IMR-90 (cell line): ENCODE results near the gene ZNRD2. TPM values are rescaled to one million over a fixed set of nuclear protein-coding genes. Genes with fewer than 3 reads are reported as not detected.

ENCODE experiments used
- ATAC-seq: fragments of 200-7000 bp; cut with Tn5 transposase; 2 replicates; pipeline ENCODE4 v1.9.1; 2020; ENCODE audit warnings: low read depth, mild to moderate bottlenecking, moderate library complexity
- BruUV-seq: library from RNA; stranded (reverse); fragments of 400-500 nt; replicated peaks from 2 replicates; lab custom pipeline; 2021; lab: Mats Ljungman, UMichigan
- CTCF ChIA-PET: fragments of 300-600 bp; formaldehyde crosslinking; extraction: SDS; loops from one replicate; lab custom pipeline; 2021; ENCODE audit warnings: antibody characterized with exemption; lab: Yijun Ruan, JAX
- POLR2A ChIA-PET: fragments of 300-600 bp; sonication (Branson Sonifier 250); formaldehyde crosslinking; loops from one replicate; lab custom pipeline; 2022; ENCODE audit warnings: antibody characterized with exemption; ENCODE audit not compliant: unreplicated experiment; lab: Charles Lee
- DNase-seq: peaks from one replicate; pipeline ENCODE4 v3.0.0; 2013
- H2AFZ ChIP-seq: replicated peaks from 2 replicates; pipeline ENCODE3; 2013; ENCODE audit warnings: low read length, mild to moderate bottlenecking; ENCODE audit not compliant: poor library complexity
- H2AK5ac ChIP-seq: 2 replicates; pipeline ENCODE4 v1.6.1; 2013; ENCODE audit warnings: low read depth, low read length, inconsistent platforms
- H2AK9ac ChIP-seq: replicated peaks from 2 replicates; pipeline ENCODE3; 2013; ENCODE audit warnings: mild to moderate bottlenecking, low read depth, low read length, moderate library complexity; ENCODE audit not compliant: poor library complexity
- H2BK120ac ChIP-seq: 2 replicates; pipeline ENCODE4 v1.6.1; 2013; ENCODE audit warnings: low read depth, low read length, inconsistent platforms
- H2BK15ac ChIP-seq: 3 replicates; pipeline ENCODE4 v1.6.1; 2013; ENCODE audit warnings: low read depth, low read length, inconsistent platforms
- H2BK20ac ChIP-seq: 2 replicates; pipeline ENCODE4 v1.6.1; 2013; ENCODE audit warnings: low read depth, mild to moderate bottlenecking, inconsistent platforms, low read length, moderate library complexity
- H2BK5ac ChIP-seq: 2 replicates; pipeline ENCODE4 v1.6.1; 2013; ENCODE audit warnings: mild to moderate bottlenecking, low read depth, low read length, inconsistent platforms; ENCODE audit not compliant: poor library complexity, severe bottlenecking
- H3K14ac ChIP-seq: replicated peaks from 2 replicates; pipeline ENCODE4 v1.6.1; 2013; ENCODE audit warnings: low read depth, low read length, inconsistent platforms
- H3K18ac ChIP-seq: 2 replicates; pipeline ENCODE4 v1.6.1; 2013; ENCODE audit warnings: low read depth, low read length, control low read depth
- H3K23ac ChIP-seq: 2 replicates; pipeline ENCODE4 v1.6.1; 2013; ENCODE audit warnings: low read depth, low read length, inconsistent platforms
- H3K27ac ChIP-seq: 2 replicates; pipeline ENCODE4 v1.5.1; 2013; ENCODE audit warnings: mild to moderate bottlenecking, control low read depth, low read length; ENCODE audit not compliant: insufficient read depth
- H3K27me3 ChIP-seq: 2 replicates; pipeline ENCODE4 v1.6.1; 2013; ENCODE audit warnings: low read length; ENCODE audit not compliant: control insufficient read depth, insufficient read depth
- H3K36me3 ChIP-seq: 2 replicates; pipeline ENCODE4 v1.6.1; 2013; ENCODE audit warnings: low read length, mixed read lengths; ENCODE audit not compliant: control insufficient read depth, insufficient read depth
- H3K4ac ChIP-seq: 2 replicates; pipeline ENCODE4 v1.6.1; 2013; ENCODE audit warnings: low read depth, low read length, inconsistent platforms
- H3K4me1 ChIP-seq: 2 replicates; pipeline ENCODE4 v1.6.1; 2013; ENCODE audit warnings: low read length, mixed read lengths; ENCODE audit not compliant: control insufficient read depth, insufficient read depth
- H3K4me2 ChIP-seq: 2 replicates; pipeline ENCODE4 v1.6.1; 2013; ENCODE audit warnings: low read depth, mild to moderate bottlenecking, control low read depth, low read length, moderate library complexity
- H3K4me3 ChIP-seq: 2 replicates; pipeline ENCODE4 v1.5.1; 2013; ENCODE audit warnings: low read depth, mild to moderate bottlenecking, control low read depth, low read length, moderate library complexity; ENCODE audit not compliant: insufficient read depth
- H3K56ac ChIP-seq: 2 replicates; pipeline ENCODE4 v1.6.1; 2013; ENCODE audit warnings: low read length, inconsistent platforms; ENCODE audit not compliant: insufficient read depth; ENCODE audit errors: extremely low read depth
- H3K79me1 ChIP-seq, 2 experiments: 2 replicates each; pipeline ENCODE4 v1.6.1; 2013; ENCODE audit warnings: low read length in 2 of 2, inconsistent platforms in 1 of 2, low read depth in 1 of 2
- H3K9ac ChIP-seq: 2 replicates; pipeline ENCODE4 v1.6.1; 2013; ENCODE audit warnings: low read depth, low read length, control low read depth
- H3K9me1 ChIP-seq: 2 replicates; pipeline ENCODE4 v1.6.1; 2013; ENCODE audit warnings: low read length, inconsistent platforms; ENCODE audit not compliant: insufficient read depth
- H3K9me3 ChIP-seq: 2 replicates; pipeline ENCODE4 v1.6.1; 2013; ENCODE audit warnings: low read length; ENCODE audit not compliant: control insufficient read depth, insufficient read depth
- H4K20me1 ChIP-seq: 2 replicates; pipeline ENCODE4 v1.6.1; 2013; ENCODE audit warnings: low read length, inconsistent platforms; ENCODE audit not compliant: insufficient read depth
- H4K5ac ChIP-seq: 2 replicates; pipeline ENCODE4 v1.6.1; 2013; ENCODE audit warnings: mild to moderate bottlenecking, low read depth, low read length, control low read depth
- H4K8ac ChIP-seq, 2 experiments: 2 replicates each; pipeline ENCODE4 v1.6.1; 2013; ENCODE audit warnings: low read depth in 2 of 2, low read length in 2 of 2, control low read depth in 1 of 2, inconsistent platforms in 1 of 2
- H4K91ac ChIP-seq: 2 replicates; pipeline ENCODE4 v1.6.1; 2013; ENCODE audit warnings: low read depth, low read length, inconsistent platforms; ENCODE audit not compliant: insufficient read depth
- FOS ChIP-seq: fragments of 150-350 bp; IDR thresholded peaks from 2 replicates; pipeline ENCODE4 v1.6.1; 2016; ENCODE audit warnings: low read depth, low read length
- MAZ ChIP-seq: IDR thresholded peaks from 2 replicates; pipeline ENCODE4 v1.6.1; 2012; ENCODE audit warnings: low read depth, mild to moderate bottlenecking, low read length, improper control_type of control experiment, moderate library complexity, borderline replicate concordance
- NFE2L2 ChIP-seq: fragments of 150-350 bp; IDR thresholded peaks from 2 replicates; pipeline ENCODE4 v1.6.1; 2016; ENCODE audit warnings: low read depth, mild to moderate bottlenecking, low read length
- POLR2A ChIP-seq: IDR thresholded peaks from 2 replicates; pipeline ENCODE4 v1.6.1; 2012; ENCODE audit warnings: mild to moderate bottlenecking, low read depth, low read length
- RCOR1 ChIP-seq: IDR thresholded peaks from 2 replicates; pipeline ENCODE4 v1.6.1; 2012; ENCODE audit warnings: mild to moderate bottlenecking, low read length, improper control_type of control experiment; ENCODE audit not compliant: insufficient replicate concordance
- WGBS, 2 experiments: methylation state at CpG; one replicate each; pipeline versions ENCODE4 v1.1.5 to v1.1.7; 2013; ENCODE audit warnings: missing lambda C conversion rate in 2 of 2; ENCODE audit not compliant: insufficient read length in 1 of 2; ENCODE audit errors: extremely low coverage in 2 of 2; 5-methylcytosine and 5-hydroxymethylcytosine counted together
- dilution Hi-C: fragments of 300-500 bp; cut with HindIII; formaldehyde crosslinking; loops from one replicate; pipeline ENCODE4 v1.14.3; 2018; ENCODE audit warnings: low sequenced_read_pairs; ENCODE audit not compliant: unreplicated experiment
- in situ Hi-C: fragments of 300-500 bp; cut with MboI; formaldehyde crosslinking; loops from 3 replicates; pipeline ENCODE4 v1.14.3; 2019; ENCODE audit warnings: low sequenced_read_pairs, inconsistent platforms, mixed read lengths
- intact Hi-C: fragments of 100-400 bp; cut with micrococcal nuclease; formaldehyde crosslinking; loops from 2 replicates; pipeline ENCODE4 v1.10.0; 2022
- polyA plus RNA-seq, 3 experiments: library from polyadenylated mRNA; depleted of rRNA; stranded (reverse); fragments of >200 nt; gene quantifications; 2 replicates each; pipeline ENCODE4 v1.2.3, GENCODE V29; 2012; ENCODE audit warnings: low replicate concordance in 1 of 3
- total RNA-seq: library from RNA; depleted of rRNA; stranded (reverse); fragments of >200 nt; gene quantifications from 2 replicates; pipeline ENCODE4 v1.2.3, GENCODE V29; 2012

The ZNRD2 gene
- total and polyA plus RNA-seq, 2 of the 4 experiments (the other 2 are of a cell fraction) = 75.6 to 90.3 TPM

- Histone ChIP-seq H3K36me3 (peaks cover 50% of the 10 kb centered on the region), H4K8ac (no peak overlapping the region), H3K27me3 (no peaks in the 10 kb centered on the region), H3K4me2 (no peak overlapping the region), H4K20me1 (peaks cover 20% of the 10 kb centered on the region), H3K9me3 (no peaks in the 10 kb centered on the region), H4K5ac (no peak overlapping the region), H3K23ac (no peak overlapping the region), H3K14ac (no peak overlapping the region), H3K27ac (no peak overlapping the region), H3K18ac (no peak overlapping the region), H2AK5ac (no peak overlapping the region), H2BK20ac (no peak overlapping the region), H3K4me1 (peaks cover 5% of the 10 kb centered on the region; the same call in 1 of the 2 replicates), H2BK120ac (no peak overlapping the region), H2BK15ac (no peak overlapping the region), H3K4ac (no peak overlapping the region), H4K91ac (no peak overlapping the region), H2AFZ (no peak overlapping the region), H3K4me3 (no peak overlapping the region), H3K9ac (no peak overlapping the region), H3K79me1 (peaks cover 0 to 14% of the 10 kb centered on the region in 2 experiments; a peak in 3 of 4 replicates), H3K9me1 (no peaks in the 10 kb centered on the region; the same call in 1 of the 2 replicates), H2BK5ac (no peak overlapping the region), H2AK9ac (peak overlapping the region; percentile 94), H3K56ac (no peak overlapping the region)
- in situ Hi-C loops (no loop called here), intact Hi-C loops (no loop called here), dilution Hi-C loops (no loop called here)
- ChIA-PET CTCF (interaction anchor here (2.3 to 2.8 kb wide), 3 partner anchors 31 to 55 kb away, joined by 9 to 15 read pairs (median 9); partner anchors contain the start of genes FAM89B and ZNRD2), POLR2A (no interaction called here)
- ATAC-seq (no peak), DNase-seq (no peak)
- no peak for TF ChIP-seq FOS
- TF ChIP-seq RCOR1 = no peak
- no peak for TF ChIP-seq MAZ
- TF ChIP-seq POLR2A = 0 out of 2 replicates have a peak, but pooled peaks have one; percentile 16
- TF ChIP-seq NFE2L2 = no peak
- WGBS, 2 experiments = 75% methylated on average over 61 of the region's 92 CpGs; no CpG with 5 or more reads in 1 of the 2 experiments
- BruUV-seq = TSS peak; percentile 84
These were observed 31.1 kb upstream of the ZNRD2 start for GRCh38 chr11:65538915-65539743.
